GM11168 (cell line): ENCODE results near the gene NSUN7.
"Not testable (repeated sequence)": the region's sequence is repeated elsewhere in the genome, so short reads cannot be mapped to it uniquely, and the experiment has no call there.

ENCODE experiments used
- in situ Hi-C: fragments of 300-500 bp; cut with MboI; formaldehyde crosslinking; loops from one replicate; pipeline ENCODE4 v1.12.0; 2022; ENCODE audit warnings: low sequenced_read_pairs; ENCODE audit not compliant: unreplicated experiment

The NSUN7 gene

DNA sequence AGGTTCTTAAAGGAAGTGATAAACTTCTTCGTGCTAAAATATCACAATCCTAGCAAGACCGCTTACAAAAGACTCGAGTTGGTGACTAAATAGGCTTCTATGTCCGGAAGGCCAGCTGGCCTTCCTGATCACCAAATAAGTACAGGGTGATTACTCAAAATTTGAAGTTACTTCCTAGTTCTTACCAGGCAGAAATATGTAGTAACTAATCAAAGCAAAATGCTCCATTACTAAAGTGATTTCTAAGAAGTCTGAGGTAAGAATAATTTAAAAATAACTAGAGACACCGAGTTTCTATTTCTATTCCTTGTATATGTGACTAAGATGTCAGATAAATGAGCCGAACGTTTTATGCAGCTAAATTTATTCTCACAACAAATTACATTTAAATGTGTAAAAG, 62.2 kb downstream of the NSUN7 start:
- in situ Hi-C loops, result no loop called here

DNA sequence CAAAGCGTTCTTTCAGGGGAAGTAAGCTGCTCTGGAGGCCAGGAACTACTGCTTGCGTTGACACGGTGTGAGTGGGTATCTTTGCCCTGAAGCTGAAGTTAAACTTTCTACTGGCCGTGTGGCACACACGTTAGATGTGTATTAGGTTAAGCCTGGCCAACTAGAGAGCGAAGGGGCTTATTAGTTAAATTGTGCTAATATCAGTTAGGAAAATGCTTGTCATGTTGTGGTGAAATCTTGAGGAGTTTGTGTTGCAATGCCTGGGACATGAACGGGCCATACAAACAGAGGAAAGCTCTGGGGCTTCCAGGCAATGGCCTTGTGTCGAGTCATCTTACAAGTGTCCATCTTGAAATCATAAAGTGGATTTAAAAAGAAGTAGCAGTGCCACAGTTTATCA, 62.6 kb downstream of the NSUN7 start:
- in situ Hi-C loops, result no loop called here

DNA sequence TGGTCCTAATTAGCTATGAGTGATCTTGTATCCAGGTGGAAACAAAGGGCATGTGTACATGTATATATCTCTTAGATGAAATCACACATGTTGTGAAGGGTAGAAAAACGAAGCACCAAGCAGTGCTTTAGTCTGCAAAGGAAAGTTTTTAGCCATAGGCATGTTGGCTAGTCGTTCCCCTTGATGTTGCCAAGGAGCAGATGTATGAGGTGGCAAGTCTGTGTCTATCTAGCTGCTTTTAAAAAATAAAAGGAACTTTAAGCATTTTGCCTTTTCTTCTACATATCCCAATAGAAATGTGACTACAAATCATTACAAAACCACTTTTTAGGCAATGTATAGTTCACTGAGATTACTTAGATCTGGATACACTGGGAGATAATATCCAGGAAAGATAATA, 63.1 kb downstream of the NSUN7 start:
- in situ Hi-C loops, result no loop called here

DNA sequence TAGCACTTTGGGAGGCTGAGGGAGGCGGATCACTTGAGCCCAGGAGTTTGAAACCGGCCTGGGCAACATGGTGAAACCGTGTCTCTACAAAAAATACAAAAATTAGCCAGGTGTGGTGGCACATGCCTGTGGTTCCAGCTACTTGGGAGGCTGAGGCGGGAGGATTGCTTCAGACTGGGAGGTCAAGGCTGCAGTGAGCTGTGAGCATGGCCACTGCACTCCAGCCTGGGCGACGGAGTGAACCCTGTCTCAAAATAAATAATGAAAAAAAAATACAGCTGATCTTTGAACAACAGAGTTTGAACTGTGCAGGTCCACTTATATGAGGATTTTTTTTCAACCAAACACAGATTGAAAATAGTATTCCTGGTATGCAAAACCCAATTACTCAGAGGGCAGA, 67.4 kb downstream of the NSUN7 start:
- in situ Hi-C loops, result not testable (repeated sequence)

DNA sequence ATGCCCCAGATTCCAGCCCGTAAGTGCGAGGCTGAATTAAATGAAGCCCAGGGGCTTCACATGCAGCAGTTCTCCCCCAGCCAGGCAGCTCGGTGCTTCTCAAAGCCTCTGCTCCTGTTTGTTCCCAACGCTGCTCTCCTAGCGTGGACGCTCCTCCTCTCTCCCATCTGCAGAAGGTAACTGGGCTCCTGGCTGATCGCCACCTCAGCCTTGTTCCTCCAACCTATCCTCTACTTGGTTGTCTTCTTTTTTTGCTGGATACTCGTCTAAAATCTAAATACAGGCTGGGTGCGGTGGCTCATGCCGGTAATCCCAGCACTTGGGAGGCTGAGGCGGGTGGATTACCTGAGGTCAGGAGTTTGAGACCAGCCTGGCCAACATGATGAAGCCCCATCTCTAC, 70.3 kb downstream of the NSUN7 start:
- in situ Hi-C loops, result loop anchor here (5.0 kb wide), 1 partner anchor 38 kb away; no protein-coding TSS in a partner anchor

DNA sequence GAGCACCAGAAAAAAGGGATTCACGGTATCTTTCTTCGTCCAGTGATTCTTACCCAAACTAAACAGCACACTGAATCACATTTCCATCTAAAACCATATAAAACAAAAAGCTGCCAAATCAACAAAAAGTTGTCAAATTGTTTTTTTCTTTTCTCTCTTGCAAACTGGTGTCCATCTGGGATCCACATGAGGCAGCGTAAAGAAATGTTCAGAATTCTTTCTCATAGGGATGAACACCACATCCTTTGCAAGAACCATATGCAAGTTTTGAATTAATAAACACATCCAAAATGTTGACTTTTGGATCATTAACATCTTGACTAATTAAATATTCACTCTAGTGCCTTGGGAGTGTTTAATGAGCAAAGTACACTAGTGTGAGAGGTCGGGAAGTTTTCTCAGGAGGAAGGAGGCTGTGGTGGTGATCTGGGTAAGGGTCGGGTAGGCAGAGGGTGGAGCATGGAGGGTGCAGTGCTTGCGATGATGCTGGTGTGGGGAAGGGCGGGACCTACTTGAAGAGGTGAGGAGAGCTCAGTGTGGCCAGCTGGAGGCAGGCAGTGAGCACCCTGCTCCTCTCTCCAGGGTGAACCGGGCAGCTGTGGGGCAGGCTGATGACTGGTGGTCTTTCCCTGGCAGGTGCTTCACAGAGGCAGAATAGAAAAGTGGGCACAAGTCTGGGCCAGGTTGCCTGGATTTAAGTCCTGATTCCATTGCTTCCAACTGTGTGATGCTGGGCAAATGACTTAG, 72.8 kb downstream of the NSUN7 start:
- in situ Hi-C loops, result loop anchor here (5.0 kb wide), 1 partner anchor 40 kb away; no protein-coding TSS in a partner anchor

DNA sequence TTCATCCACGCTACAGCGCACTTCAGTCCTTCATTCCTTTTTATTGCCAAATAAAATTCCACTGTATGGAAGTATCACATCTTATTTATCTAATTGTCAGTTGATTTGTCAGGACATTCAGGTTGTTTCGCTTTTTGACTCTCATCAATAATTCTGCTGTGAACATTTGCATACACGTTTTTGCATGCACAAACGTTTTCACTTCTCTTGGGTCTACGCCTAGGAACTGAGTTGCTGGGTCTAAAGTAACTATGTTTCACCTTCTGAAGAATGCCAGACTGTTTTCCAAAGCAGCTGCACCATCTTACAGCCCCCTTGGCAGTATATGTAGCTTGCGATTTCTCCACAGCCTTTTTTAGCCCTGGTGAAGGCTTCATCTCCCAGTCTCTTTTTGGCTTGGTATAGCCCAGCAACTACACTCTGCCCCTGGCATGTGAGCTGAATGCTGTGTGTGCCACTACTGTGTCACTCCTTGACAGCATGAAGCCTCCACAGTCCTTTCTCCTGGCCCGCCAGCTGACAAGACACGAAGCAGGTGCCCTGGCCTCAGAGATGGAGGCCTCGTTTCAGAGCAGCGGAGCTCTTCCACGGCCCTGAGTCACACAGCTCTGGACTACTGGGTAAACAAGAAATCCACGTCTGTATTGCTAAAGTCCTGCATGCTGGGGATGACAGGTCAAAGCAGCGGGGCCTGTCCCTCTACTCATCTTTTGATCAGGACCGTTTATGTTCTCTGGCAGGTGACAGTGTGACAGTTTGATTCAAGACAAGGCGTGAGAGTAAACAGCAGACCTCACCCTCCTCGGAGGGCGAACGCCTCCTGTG, 75.5 kb downstream of the NSUN7 start:
- in situ Hi-C loops, result no loop called here

DNA sequence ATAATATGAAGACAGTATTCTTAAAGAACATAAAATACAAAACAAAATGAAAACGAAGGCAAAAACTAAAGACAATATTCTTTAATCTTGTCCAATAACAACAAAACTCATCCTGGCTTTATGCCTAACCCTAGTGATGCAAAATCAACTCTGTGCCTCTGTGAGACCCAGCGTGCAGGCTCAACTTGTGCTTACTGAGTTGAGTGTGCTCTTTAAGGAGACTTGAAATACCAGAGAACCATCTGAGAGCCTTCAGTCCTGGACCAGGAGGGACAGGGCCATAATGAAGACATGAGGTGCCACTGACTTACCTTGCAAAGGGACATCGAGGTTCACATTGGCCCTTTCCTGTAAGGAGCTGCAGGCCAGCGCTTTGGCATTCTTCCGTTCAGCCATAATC, 77.1 kb downstream of the NSUN7 start:
- in situ Hi-C loops, result no loop called here

DNA sequence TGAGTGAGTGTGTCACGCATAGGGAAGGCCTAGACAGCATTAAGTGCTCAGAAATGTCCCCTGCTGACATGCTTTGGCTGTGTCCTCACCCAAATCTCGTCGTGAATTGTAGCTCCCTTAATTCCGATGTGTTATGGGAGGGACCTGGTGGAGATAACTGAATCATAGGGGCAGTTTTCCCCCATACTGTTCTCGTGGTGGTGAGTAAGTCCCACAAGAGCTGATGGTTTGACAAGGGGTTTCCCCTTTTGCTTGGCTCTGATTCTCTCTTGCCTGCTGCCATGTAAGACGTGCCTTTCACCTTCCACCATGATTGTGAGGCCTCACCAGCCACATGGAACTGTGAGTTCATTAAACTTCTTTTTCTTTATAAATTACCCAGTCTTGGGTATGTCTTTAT, 78.0 kb downstream of the NSUN7 start:
- in situ Hi-C loops, result no loop called here

DNA sequence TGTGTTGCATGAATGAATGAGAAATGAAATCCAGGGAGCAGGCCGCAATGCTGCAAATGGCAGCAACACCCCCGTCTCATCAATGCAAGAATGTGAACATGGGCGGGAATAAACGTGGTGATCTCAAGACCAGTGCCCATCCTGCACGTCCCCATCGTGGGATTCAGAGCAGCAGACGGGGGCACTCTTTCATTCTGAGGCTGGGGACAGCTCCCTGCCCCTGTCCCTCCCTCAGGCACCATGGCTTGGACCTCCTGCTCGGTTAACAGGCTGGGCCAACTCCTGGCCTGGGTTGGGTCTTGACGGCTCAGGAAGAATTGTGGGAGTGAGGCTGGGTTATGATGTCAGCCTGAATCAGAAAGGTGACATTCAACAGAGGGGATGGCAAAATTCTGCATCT, 78.9 kb downstream of the NSUN7 start:
- in situ Hi-C loops, result no loop called here

DNA sequence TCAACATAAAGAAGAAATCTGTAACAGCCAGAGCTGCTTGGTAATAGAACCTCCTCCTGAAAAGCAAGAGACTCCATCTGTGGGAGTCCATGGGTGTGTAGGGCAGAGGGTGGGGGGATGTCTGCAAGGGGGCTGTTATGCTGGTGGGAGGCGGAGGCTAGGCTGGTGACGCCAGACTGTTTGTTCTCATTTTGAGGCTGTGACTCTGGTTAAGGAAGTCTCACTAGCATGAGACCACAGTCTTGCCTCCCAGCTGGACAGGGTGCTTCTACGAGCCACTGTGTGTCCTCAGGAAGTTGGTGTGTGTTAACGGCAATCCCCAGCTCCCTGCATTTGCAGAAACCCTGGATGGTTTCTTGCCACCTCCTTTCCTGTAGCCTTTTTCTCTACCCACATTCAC, 79.8 kb downstream of the NSUN7 start:
- in situ Hi-C loops, result no loop called here

DNA sequence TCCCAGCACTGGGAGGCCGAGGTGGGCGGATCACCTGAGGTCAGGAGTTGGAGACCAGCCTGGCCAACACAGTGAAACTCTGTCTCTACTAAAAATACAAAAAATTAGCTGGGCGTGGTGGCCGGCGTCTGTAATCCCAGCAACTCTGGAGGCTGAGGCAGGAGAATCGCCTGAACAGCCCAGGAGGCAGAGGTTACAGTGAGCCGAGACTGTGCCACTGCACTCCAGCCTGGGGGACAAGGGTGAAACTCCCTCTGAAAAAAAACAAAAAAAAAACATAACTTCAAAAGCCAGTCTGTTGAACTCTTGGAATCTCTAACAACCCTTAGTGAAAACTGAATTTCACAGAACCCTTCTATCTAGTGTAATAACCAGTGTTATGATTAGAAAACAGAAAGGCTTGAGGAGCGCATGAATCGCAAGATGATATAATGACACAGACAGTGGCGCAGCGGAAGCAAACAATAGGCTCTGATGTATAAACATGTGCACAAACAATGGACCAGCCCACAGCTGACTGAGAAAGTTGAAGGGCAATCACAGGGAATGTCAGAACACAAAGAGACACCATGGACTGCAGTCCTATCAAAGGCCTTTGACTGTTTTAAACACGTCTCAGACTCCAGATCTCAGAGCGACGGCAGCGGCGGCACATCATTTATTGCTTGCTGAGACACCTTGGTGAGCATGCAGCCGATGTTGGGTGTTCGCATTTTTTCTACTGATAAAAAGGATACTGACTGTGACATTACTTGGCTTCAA, 81.6 kb downstream of the NSUN7 start:
- in situ Hi-C loops, result no loop called here

DNA sequence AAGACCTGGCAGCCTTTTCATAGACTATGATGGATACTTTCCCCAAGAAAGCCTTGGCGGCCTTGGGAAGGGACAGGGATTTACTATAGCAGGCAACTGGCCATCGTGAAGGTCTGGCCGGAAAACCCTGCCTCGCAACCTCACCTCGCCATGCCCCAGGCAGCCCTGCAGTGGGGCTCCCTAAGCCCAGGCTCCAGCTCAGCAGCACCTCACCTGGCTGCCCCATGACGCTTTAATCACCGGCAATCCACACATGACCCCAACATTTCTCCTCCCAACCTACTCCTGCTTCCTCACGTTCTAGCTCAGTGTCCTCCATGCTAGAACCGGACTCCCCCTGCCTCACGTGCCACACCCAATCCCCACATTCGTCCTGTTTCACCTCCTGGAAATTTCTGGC, 82.4 kb downstream of the NSUN7 start:
- in situ Hi-C loops, result no loop called here

DNA sequence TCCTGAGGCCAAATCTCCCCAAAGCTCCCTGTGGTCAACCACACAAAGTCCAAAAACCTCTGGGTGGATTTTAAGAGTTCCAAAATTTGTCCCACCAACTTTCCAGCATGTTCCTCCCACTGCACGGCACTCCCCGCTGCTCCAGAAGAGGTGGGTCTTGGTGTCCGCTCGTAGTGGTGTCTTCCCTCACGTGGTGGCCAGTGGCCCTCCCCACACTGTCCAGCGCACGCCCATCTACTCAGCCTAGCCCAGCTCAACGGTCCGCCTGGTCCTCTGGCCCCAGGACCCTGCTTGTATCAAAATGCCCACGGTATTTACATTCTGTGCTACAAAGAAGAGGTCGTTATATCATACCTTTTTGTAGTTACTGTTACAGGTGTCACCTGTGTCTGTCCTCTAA, 83.5 kb downstream of the NSUN7 start:
- in situ Hi-C loops, result no loop called here

DNA sequence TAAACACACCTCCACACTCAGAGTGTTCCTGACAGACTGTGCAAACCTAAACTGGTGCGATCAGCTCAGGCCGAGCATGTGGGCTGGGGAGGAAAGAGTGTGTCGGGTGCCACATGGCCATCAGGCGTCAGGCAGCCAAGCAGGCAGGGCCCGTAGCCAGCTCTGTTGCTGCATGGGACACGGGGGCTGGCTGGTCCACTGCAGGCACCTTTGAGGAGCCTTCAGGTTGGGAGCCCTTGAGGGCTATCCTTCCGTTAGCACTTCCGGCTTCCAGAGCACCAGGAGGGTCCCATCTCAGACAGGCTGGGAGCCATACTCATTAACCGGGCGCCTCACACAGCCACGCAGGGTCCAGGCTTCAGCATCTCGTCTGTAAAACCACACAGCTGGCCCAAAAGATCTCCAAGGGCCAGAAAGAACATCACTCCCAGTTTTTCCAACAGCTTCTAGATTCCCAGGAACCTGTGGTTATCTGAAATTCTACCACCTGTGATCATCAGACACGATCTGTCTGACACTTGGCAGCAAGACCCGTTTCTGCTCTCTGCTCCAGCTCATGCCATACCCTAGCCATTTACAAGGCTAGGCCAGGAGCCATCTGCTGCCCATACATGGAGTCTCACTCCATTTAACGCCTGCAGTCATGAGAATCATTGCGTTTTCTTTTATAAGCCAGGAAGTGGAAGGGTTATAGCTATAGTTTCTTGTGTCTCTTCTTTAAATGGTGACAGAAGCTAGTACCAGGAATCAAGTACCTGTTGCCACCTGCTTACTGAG, 87.5 kb downstream of the NSUN7 start:
- in situ Hi-C loops, result no loop called here

DNA sequence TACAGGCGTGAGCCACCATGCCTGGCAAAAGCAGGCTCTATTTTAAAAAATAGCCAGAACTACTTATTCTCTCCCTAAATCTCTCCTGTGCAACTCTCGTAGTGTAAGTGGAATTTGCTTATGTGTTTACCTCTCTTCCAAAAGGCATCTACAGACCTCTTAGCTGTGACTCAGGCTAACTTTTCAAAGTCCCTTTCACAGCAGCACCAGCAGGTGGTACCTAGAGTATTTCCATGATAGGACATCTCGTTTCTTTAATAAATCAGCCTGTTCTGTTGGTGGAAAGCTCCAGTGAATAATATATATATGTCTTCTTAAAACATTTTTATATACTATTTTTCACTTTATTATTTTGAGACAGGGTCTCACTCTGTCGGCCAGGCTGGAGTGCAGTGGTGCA, 89.0 kb downstream of the NSUN7 start:
- in situ Hi-C loops, result no loop called here

DNA sequence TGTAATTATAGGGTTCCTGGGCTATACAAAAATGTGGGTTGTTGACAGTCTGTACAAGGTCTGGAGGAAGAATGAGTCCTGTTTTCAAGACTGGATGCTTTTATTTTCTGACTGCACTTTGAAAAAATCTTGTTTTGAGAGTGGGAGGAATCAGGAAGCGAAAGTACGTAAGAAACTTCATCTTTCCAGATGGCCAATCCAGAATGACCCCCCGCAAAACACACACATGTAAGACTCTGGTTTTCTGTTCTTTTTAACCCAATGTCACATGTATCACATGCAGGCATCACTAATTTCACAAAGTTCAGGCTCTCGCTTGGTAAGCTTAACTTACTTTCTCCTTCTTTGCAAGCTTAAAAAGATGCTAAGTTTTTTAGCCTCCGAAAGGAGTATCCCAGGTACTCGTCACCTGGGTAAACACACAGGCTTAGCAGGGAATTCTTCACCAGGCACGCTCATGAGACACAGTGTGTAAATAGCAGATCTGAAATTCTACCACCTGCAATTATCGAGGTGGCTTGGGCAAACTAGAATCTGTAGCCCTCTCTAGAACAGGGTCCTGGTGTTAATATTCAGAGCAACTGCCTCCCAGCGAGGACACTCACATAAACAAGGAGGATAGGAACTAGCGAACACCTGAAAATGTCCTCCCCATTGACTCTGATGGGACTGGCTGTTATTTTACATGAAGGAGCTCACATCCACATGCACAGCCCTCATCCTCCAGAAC, 90.7 kb downstream of the NSUN7 start:
- in situ Hi-C loops, result loop anchor here (5.0 kb wide), 1 partner anchor 108 kb away; no protein-coding TSS in a partner anchor

DNA sequence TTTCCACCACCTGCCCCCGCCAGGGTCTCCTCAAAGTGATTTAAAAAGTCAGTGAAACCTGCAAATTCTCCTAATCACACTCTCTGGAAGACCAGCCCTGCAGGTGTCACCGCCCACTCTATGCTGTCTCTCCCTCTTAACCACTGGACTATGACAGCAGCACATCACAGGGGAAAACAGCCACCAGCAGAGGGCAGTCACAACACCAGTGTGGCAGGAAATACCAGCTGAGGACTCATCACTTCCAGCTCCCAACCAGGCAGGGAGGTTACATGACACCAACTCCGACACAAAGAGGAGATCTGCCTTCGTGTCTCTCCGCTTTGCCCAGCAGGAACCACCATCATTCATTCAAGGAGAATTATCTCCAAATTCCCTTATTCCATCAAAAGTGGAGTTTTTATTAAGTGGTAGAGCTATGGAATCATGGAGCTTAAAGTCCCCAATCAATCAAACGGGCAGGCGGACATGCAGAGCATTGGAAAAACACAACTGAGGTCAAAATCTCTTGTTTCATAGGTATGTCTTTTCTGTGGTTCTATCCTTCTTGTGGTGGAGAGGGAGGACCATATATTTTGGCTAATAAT, 91.3 kb downstream of the NSUN7 start:
- in situ Hi-C loops, result loop anchor here (5.0 kb wide), 1 partner anchor 109 kb away; no protein-coding TSS in a partner anchor

DNA sequence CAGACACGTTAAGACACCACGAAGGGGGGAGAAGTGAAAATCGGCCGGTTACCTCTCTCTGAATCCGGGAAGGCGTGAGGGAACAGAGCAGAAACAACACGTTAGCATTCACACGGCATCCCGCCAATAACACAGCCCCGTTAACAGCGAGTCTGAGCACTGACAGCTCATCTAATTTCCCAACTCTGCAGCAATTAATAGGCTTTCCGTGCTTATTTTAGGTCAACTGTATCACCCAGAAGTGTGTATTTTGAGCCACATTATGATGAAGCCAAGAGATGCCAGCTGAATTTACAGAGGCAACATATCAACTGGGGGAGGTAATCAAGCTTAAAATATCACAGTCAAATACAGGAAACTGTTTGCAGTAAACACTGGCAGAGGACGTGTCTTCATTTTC, 92.6 kb downstream of the NSUN7 start:
- in situ Hi-C loops, result loop anchor here (5.0 kb wide), 1 partner anchor 110 kb away; no protein-coding TSS in a partner anchor
